Astrocyte (in vitro differentiated cells and primary cell): ENCODE measurements around the gene NFATC4. TPM values are rescaled to one million over a fixed set of nuclear protein-coding genes. Genes with fewer than 3 reads are reported as not detected.
"Not testable (repeated sequence)": the region's sequence is repeated elsewhere in the genome, so short reads cannot be mapped to it uniquely, and the experiment has no call there.

ENCODE experiments used
- DNase-seq: peaks from one replicate; pipeline ENCODE4 v3.0.0-alpha.2; 2010; ENCODE audit warnings: low read depth
- FAIRE-seq: peaks from 2 replicates; lab custom pipeline; 2011; peaks lifted over from hg19 to GRCh38; lab: Jason Lieb, UNC
- H2AFZ ChIP-seq: 2 replicates; pipeline ENCODE4 v1.6.0; 2012; ENCODE audit warnings: low read depth, low read length, inconsistent platforms
- H3K27ac ChIP-seq: 2 replicates; pipeline ENCODE4 v1.5.1; 2011; ENCODE audit warnings: low read depth, low read length, inconsistent platforms
- H3K27me3 ChIP-seq: 2 replicates; pipeline ENCODE4 v1.6.0; 2011; ENCODE audit warnings: low read length, inconsistent platforms; ENCODE audit not compliant: insufficient read depth
- H3K36me3 ChIP-seq: 2 replicates; pipeline ENCODE4 v1.5.1; 2011; ENCODE audit warnings: low read length, inconsistent platforms; ENCODE audit not compliant: insufficient read depth
- H3K4me1 ChIP-seq: 2 replicates; pipeline ENCODE4 v1.5.1; 2011; ENCODE audit warnings: low read length, inconsistent platforms; ENCODE audit not compliant: insufficient read depth
- H3K4me2 ChIP-seq: 2 replicates; pipeline ENCODE4 v1.6.0; 2012; ENCODE audit warnings: low read length, inconsistent platforms
- H3K4me3 ChIP-seq: 2 replicates; pipeline ENCODE4 v1.5.1; 2011; ENCODE audit warnings: low read depth, mild to moderate bottlenecking, low read length, inconsistent platforms; ENCODE audit not compliant: insufficient read depth
- H3K79me2 ChIP-seq: 2 replicates; pipeline ENCODE4 v1.6.0; 2012; ENCODE audit warnings: mild to moderate bottlenecking, low read length, inconsistent platforms; ENCODE audit not compliant: insufficient read depth
- H3K9ac ChIP-seq: 2 replicates; pipeline ENCODE4 v1.6.0; 2012; ENCODE audit warnings: mild to moderate bottlenecking, low read length, inconsistent platforms
- H3K9me3 ChIP-seq: 2 replicates; pipeline ENCODE4 v1.5.1; 2012; ENCODE audit warnings: low read depth, mild to moderate bottlenecking, low read length, inconsistent platforms; ENCODE audit not compliant: insufficient read depth
- H4K20me1 ChIP-seq: 2 replicates; pipeline ENCODE4 v1.6.0; 2012; ENCODE audit warnings: low read length, inconsistent platforms; ENCODE audit not compliant: insufficient read depth
- H3K27ac Mint-ChIP-seq: one replicate; pipeline ENCODE4 v1.8.0; 2021; ENCODE audit warnings: mild to moderate bottlenecking, mixed read lengths; ENCODE audit not compliant: unreplicated experiment
- H3K27me3 Mint-ChIP-seq: one replicate; pipeline ENCODE4 v1.8.0; 2021; ENCODE audit warnings: low read depth, mixed read lengths; ENCODE audit not compliant: unreplicated experiment
- H3K36me3 Mint-ChIP-seq: one replicate; pipeline ENCODE4 v1.8.0; 2021; ENCODE audit warnings: low read depth, mixed read lengths; ENCODE audit not compliant: unreplicated experiment
- H3K4me1 Mint-ChIP-seq: one replicate; pipeline ENCODE4 v1.8.0; 2021; ENCODE audit warnings: low read depth, mixed read lengths; ENCODE audit not compliant: unreplicated experiment
- H3K4me3 Mint-ChIP-seq: one replicate; pipeline ENCODE4 v1.8.0; 2021; ENCODE audit warnings: mild to moderate bottlenecking, moderate library complexity, mixed read lengths; ENCODE audit not compliant: unreplicated experiment
- H3K9me3 Mint-ChIP-seq: one replicate; pipeline ENCODE4 v1.8.0; 2021; ENCODE audit warnings: mild to moderate bottlenecking, mixed read lengths; ENCODE audit not compliant: unreplicated experiment
- CTCF ChIP-seq: IDR thresholded peaks from 2 replicates; pipeline ENCODE4 v1.5.1; 2011; ENCODE audit warnings: low read depth, mild to moderate bottlenecking, inconsistent platforms, low read length, moderate library complexity; ENCODE audit not compliant: insufficient read depth
- EZH2 ChIP-seq: IDR thresholded peaks from 2 replicates; pipeline ENCODE4 v1.6.1; 2012; ENCODE audit warnings: mild to moderate bottlenecking, low read length, inconsistent platforms; ENCODE audit not compliant: insufficient read depth
- total RNA-seq: library from RNA; stranded (reverse); gene quantifications from 2 replicates; pipeline ENCODE4 v1.2.1, GENCODE V29; 2021

Gene NFATC4
- total RNA-seq, 1 donor from 2014 or later = 61.9 TPM

GRCh38 chr14:24353559-24354481 lies 14.2 kb upstream of the NFATC4 start:
- Mint-ChIP-seq H3K36me3 (no peaks in the 10 kb centered on the region), H3K9me3 (peaks cover 4% of the 10 kb centered on the region), H3K4me1 (peaks cover 2% of the 10 kb centered on the region), H3K27me3 (peaks cover 47% of the 10 kb centered on the region), H3K4me3 (no peak overlapping the region), H3K27ac (no peak overlapping the region)
- no peaks in the 10 kb centered on the region for H3K9me3 ChIP-seq
- H2AFZ ChIP-seq = no peak overlapping the region
- no peak for TF ChIP-seq EZH2
- TF ChIP-seq CTCF = no peak
- FAIRE-seq (no peak), DNase-seq (peak; percentile 21)
- no peak overlapping the region for H3K9ac ChIP-seq
- no peaks in the 10 kb centered on the region for H3K79me2 ChIP-seq
- no peaks in the 10 kb centered on the region for H4K20me1 ChIP-seq
- H3K27me3 ChIP-seq = peaks cover 40% of the 10 kb centered on the region
- no peaks in the 10 kb centered on the region for H3K4me1 ChIP-seq
- no peaks in the 10 kb centered on the region for H3K36me3 ChIP-seq
- no peak overlapping the region for H3K4me2 ChIP-seq
- no peak overlapping the region for H3K27ac ChIP-seq
- H3K4me3 ChIP-seq = no peak overlapping the region

- FAIRE-seq, H3K4me1 ChIP-seq, H3K4me3 ChIP-seq, H3K4me3 Mint-ChIP-seq, H3K9me3 ChIP-seq, H4K20me1 ChIP-seq, H3K27ac Mint-ChIP-seq, H3K4me1 Mint-ChIP-seq, H3K4me2 ChIP-seq, DNase-seq, H3K79me2 ChIP-seq, H3K36me3 Mint-ChIP-seq, H3K27ac ChIP-seq, H2AFZ ChIP-seq, H3K9me3 Mint-ChIP-seq, H3K36me3 ChIP-seq, H3K9ac ChIP-seq: not testable (repeated sequence)
- H3K27me3 Mint-ChIP-seq = peaks cover 40% of the 10 kb centered on the region
- H3K27me3 ChIP-seq = peaks cover 36% of the 10 kb centered on the region
Measured at GRCh38 chr14:24354482-24354825, 13.5 kb upstream of the NFATC4 start.

GRCh38 chr14:24355009-24355408 lies 13.0 kb upstream of the NFATC4 start:
- H3K79me2 ChIP-seq = no peaks in the 10 kb centered on the region
- H3K4me3 ChIP-seq = no peak overlapping the region
- DNase-seq (no peak), FAIRE-seq (no peak)
- Mint-ChIP-seq H3K9me3 (peaks cover 2% of the 10 kb centered on the region), H3K4me3 (no peak overlapping the region), H3K4me1 (peaks cover 2% of the 10 kb centered on the region), H3K36me3 (no peaks in the 10 kb centered on the region), H3K27ac (no peak overlapping the region), H3K27me3 (peaks cover 38% of the 10 kb centered on the region)
- no peaks in the 10 kb centered on the region for H3K36me3 ChIP-seq
- no peak overlapping the region for H3K4me2 ChIP-seq
- H3K27ac ChIP-seq = no peak overlapping the region
- no peak for TF ChIP-seq EZH2
- no peak for TF ChIP-seq CTCF
- no peaks in the 10 kb centered on the region for H3K9me3 ChIP-seq
- no peaks in the 10 kb centered on the region for H3K4me1 ChIP-seq
- peaks cover 32% of the 10 kb centered on the region for H3K27me3 ChIP-seq
- H4K20me1 ChIP-seq = no peaks in the 10 kb centered on the region
- H3K9ac ChIP-seq = no peak overlapping the region
- no peak overlapping the region for H2AFZ ChIP-seq
